ENCODE results near the gene RARA.
"Not testable (repeated sequence)": the region's sequence is repeated elsewhere in the genome, so short reads cannot be mapped to it uniquely, and the experiment has no call there.

DNA sequence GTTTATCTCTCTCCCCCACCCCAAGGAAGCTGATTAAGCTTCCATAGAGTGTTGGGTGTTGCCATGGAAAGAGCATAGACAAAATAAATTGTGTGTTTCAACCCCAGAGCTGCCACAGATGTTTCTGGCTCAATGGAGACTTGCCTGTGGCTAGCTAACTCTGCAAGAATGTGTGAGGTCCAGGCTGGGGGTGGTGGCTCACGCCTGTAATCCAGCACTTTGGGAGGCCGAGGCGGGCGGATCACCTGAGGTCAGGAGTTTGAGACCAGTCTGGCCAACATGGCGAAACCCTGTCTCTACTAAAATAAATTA lies 4.5 kb upstream of the RARA start:
- TF ChIP-seq, protein P1, sequence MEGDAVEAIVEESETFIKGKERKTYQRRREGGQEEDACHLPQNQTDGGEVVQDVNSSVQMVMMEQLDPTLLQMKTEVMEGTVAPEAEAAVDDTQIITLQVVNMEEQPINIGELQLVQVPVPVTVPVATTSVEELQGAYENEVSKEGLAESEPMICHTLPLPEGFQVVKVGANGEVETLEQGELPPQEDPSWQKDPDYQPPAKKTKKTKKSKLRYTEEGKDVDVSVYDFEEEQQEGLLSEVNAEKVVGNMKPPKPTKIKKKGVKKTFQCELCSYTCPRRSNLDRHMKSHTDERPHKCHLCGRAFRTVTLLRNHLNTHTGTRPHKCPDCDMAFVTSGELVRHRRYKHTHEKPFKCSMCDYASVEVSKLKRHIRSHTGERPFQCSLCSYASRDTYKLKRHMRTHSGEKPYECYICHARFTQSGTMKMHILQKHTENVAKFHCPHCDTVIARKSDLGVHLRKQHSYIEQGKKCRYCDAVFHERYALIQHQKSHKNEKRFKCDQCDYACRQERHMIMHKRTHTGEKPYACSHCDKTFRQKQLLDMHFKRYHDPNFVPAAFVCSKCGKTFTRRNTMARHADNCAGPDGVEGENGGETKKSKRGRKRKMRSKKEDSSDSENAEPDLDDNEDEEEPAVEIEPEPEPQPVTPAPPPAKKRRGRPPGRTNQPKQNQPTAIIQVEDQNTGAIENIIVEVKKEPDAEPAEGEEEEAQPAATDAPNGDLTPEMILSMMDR (conservative IDR thresholded peaks at IDR 0.05) = not testable (repeated sequence)
- TF ChIP-seq EZH2 (IDR thresholded peaks at IDR 0.05; ENCODE audit: low read depth) = not testable (repeated sequence)

All from PC-9 (cell line).